OCI-LY3 (cell line): Measurements from ENCODE around the gene SLC25A42.
"Not testable (repeated sequence)": the region's sequence is repeated elsewhere in the genome, so short reads cannot be mapped to it uniquely, and the experiment has no call there.

Experiments
- CTCF ChIP-seq: fragments of 200-600, 300-600 bp; sonication (generic); IDR thresholded peaks from 2 replicates; pipeline ENCODE4 v1.5.1; 2014; ENCODE audit warnings: antibody characterized with exemption, low read length, low read depth
- EZH2phosphoT487 ChIP-seq: fragments of 200-600 bp; shearing (Covaris generic); IDR thresholded peaks from 2 replicates; pipeline ENCODE4 v1.6.1; 2018; ENCODE audit warnings: antibody characterized with exemption, mixed run types, low read depth

- TF ChIP-seq CTCF, EZH2phosphoT487: not testable (repeated sequence)
These were observed 84.7 kb downstream of the SLC25A42 start for GRCh38 chr19:19148504-19148903.
